ENCODE results near the gene ST3GAL3. TPM values are rescaled to one million over a fixed set of nuclear protein-coding genes. Genes with fewer than 3 reads are reported as not detected.

The ST3GAL3 gene
- total and polyA plus RNA-seq, 2 donors (not counting 3 experiments of a cell fraction or from before 2014, with no cell fraction given) = 14.3 to 35.8 TPM

- H3K27me3 ChIP-seq (ENCODE audit: control insufficient read depth in 2 of 2, insufficient read depth in 2 of 2, low read length in 2 of 2) = no peaks in the 10 kb centered on the region
- H3K79me2 ChIP-seq (ENCODE audit: control insufficient read depth, insufficient read depth, low read length) = no peaks in the 10 kb centered on the region
- ChIA-PET CTCF (interaction anchor here (1.7 to 1.9 kb wide), 2 partner anchors 66 to 105 kb away, joined by 5 to 7 read pairs; no protein-coding TSS in a partner anchor), POLR2A (no interaction called here)
- BruUV-seq (replicated peaks) = no TSS peak
- intact Hi-C loops (cut with micrococcal nuclease) (no loop called here), dilution Hi-C loops (cut with MboI; ENCODE audit: extremely low pct_ligation_motif_present, low sequenced_read_pairs) (no loop called here)
- TF ChIP-seq CTCF (IDR thresholded peaks at IDR 0.05; ENCODE audit: extremely low read depth in 1 of 2, insufficient read depth in 1 of 2, low read depth in 1 of 2, low read length in 2 of 2) (no peak), MYC (IDR thresholded peaks at IDR 0.05; ENCODE audit: low read depth, low read length) (no peak), POLR2AphosphoS5 (IDR thresholded peaks at IDR 0.05; ENCODE audit: insufficient read depth, low read depth, low read length) (no peak), MAX (IDR thresholded peaks at IDR 0.05; ENCODE audit: insufficient read depth, insufficient read length) (no peak), POLR2A (IDR thresholded peaks at IDR 0.05; ENCODE audit: low read depth, low read length) (no peak), EZH2 (IDR thresholded peaks at IDR 0.05; ENCODE audit: borderline replicate concordance, low read depth, low read length, severe bottlenecking) (no peak), GATA2 (IDR thresholded peaks at IDR 0.05; ENCODE audit: insufficient read depth, insufficient read length, low read depth, low read length) (no peak), FOS (IDR thresholded peaks at IDR 0.05; ENCODE audit: borderline replicate concordance, insufficient read depth, low read length) (no peak), JUN (IDR thresholded peaks at IDR 0.05; ENCODE audit: borderline replicate concordance, insufficient read depth, insufficient read length, low read depth) (no peak)
- H3K4me2 ChIP-seq (ENCODE audit: insufficient read depth, low read length) = no peak overlapping the region
- no peak overlapping the region for H2AFZ ChIP-seq (ENCODE audit: low read depth, low read length)
- no peaks in the 10 kb centered on the region for H4K20me1 ChIP-seq (replicated peaks; ENCODE audit: control insufficient read depth, extremely low read depth, insufficient read depth, low read length)
- no peaks in the 10 kb centered on the region for H3K9me3 ChIP-seq (replicated peaks; ENCODE audit: control insufficient read depth, insufficient read depth, low read length)
- H3K9me1 ChIP-seq (replicated peaks; ENCODE audit: control insufficient read depth, extremely low read depth, insufficient read depth, low read length) = no peaks in the 10 kb centered on the region
- H3K27ac ChIP-seq (ENCODE audit: insufficient read depth, low read depth, low read length) = no peak overlapping the region
- no peaks in the 10 kb centered on the region for H3K4me1 ChIP-seq (ENCODE audit: control insufficient read depth, extremely low read depth, insufficient read depth, low read length)
- H3K36me3 ChIP-seq (ENCODE audit: control insufficient read depth in 2 of 2, extremely low read depth in 1 of 2, insufficient read depth in 2 of 2, low read length in 2 of 2) = no peaks in the 10 kb centered on the region
- DNase-seq (ENCODE audit: low read depth, low spot score) (peak; percentile 11), FAIRE-seq (no peak)
- H3K4me3 ChIP-seq (replicated peaks in 1 of 3; ENCODE audit: insufficient read depth in 1 of 3, low read depth in 1 of 3, low read length in 3 of 3) = no peak overlapping the region
- H3K9ac ChIP-seq (replicated peaks; ENCODE audit: extremely low read depth, insufficient read depth, low read length) = no peak overlapping the region
These were observed 161.4 kb downstream of the ST3GAL3 start for GRCh38 chr1:43868741-43869067.
